HUES6 (cell line): ENCODE measurements around the gene PTPRZ1.
A peak's percentile ranks its signal among the peaks of the same experiment; 100 is the strongest.

Experiments
- H3K27ac ChIP-seq: 2 replicates; pipeline ENCODE4 v1.7.0; 2013; ENCODE audit warnings: low read depth, mild to moderate bottlenecking, low read length, inconsistent platforms
- H3K27me3 ChIP-seq: 2 replicates; pipeline ENCODE4 v1.6.1; 2013; ENCODE audit warnings: low read length; ENCODE audit not compliant: control insufficient read depth, insufficient read depth
- H3K36me3 ChIP-seq: 2 replicates; pipeline ENCODE4 v1.6.1; 2013; ENCODE audit warnings: low read length; ENCODE audit not compliant: control insufficient read depth, insufficient read depth
- H3K4me1 ChIP-seq: 2 replicates; pipeline ENCODE4 v1.6.1; 2013; ENCODE audit warnings: low read length; ENCODE audit not compliant: control insufficient read depth, insufficient read depth
- H3K4me3 ChIP-seq: 2 replicates; pipeline ENCODE4 v1.5.1; 2013; ENCODE audit warnings: low read depth, low read length
- H3K9ac ChIP-seq: one replicate; pipeline ENCODE4 v1.6.1; 2013; ENCODE audit warnings: mild to moderate bottlenecking, low read length
- H3K9me3 ChIP-seq: 2 replicates; pipeline ENCODE4 v1.6.1; 2013; ENCODE audit warnings: low read depth, low read length; ENCODE audit not compliant: control insufficient read depth, insufficient read depth

The PTPRZ1 gene

DNA sequence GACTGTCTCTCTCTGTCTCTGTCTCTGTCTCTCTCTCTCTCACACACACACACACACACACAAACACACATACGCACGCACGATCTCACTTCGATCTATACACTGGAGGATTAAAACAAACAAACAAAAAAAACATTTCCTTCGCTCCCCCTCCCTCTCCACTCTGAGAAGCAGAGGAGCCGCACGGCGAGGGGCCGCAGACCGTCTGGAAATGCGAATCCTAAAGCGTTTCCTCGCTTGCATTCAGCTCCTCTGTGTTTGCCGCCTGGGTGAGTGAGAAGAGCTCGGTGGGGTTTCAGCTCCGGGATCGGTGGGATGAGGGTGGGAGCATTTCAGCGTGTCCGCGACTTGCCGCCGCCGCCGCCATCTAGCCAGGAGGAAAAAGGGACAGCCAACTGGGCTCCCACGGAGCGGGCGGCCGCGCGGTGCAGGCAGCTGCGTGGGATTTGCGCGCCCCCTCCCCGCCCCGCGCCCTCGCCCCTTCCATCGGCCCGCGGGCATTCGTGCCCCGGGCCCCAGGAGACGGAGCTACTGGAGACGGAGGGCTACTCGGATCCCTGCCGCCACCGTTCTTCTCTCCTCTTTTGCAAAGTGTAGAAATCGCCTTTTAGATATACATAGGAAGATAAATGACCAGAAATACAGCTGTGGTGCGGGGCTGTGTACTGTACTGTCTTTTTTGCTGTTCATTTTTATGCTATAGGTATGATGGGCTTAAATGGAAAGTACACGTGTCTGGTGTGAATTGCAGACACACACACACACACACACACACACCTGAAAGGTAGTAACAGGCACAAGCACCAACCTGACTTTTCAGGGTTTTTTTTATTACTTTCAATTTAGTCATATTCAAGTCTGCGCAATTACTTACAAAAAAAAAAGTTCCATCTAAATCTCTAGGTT, 581 bp downstream of the PTPRZ1 start:
- H3K4me1 ChIP-seq = peaks cover 22% of the 10 kb centered on the region
- H3K36me3 ChIP-seq = peaks cover 6% of the 10 kb centered on the region; the same call in 1 of the 2 replicates
- H3K27ac ChIP-seq = peak overlapping the region; percentile 79
- peak overlapping the region; percentile 88 for H3K4me3 ChIP-seq
- no peaks in the 10 kb centered on the region for H3K9me3 ChIP-seq
- peak overlapping the region; percentile 92 for H3K9ac ChIP-seq
- peaks cover 9% of the 10 kb centered on the region; the same call in 1 of the 2 replicates for H3K27me3 ChIP-seq

DNA sequence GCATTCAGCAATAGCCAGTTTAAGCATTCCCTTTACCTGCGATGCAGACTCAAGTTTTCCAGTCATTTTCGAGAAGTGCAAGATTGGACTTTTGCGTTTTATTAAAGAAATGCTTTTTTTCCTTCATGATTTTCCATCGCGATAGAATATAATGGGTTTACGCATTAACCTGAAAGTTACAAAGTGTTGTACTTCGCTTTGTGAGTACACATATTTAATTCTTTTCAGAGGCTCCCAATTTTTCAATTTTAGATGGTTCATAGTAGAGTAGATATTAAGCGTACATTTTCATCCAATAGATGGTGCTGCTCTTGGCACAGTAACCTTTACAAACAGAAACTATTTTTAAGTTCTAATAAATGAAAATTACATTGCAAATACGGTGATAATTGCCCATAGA, 1.3 kb downstream of the PTPRZ1 start:
- H3K27me3 ChIP-seq = peaks cover 9% of the 10 kb centered on the region; the same call in 1 of the 2 replicates
- H3K4me3 ChIP-seq = peak overlapping the region; percentile 88

DNA sequence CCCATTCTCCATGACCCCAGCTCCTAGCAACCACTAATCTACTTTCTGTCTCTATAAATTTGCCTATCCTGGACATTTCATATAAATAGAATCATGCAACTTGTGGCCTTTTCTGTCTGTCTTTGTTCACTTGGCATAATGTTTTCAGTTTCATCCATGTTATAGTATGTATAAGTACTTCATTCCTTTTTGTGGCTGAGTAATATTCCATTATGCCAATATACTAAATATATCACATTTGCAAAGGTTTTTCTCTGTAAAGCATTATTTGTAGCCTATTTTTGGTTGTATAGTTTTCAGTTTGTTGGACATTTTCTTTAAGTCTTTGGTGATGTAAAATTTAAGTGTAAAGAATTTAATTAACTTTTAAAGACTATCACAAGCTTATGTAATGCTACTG, 2.2 kb downstream of the PTPRZ1 start:
- Histone ChIP-seq H3K27me3 (peaks cover 9% of the 10 kb centered on the region; the same call in 1 of the 2 replicates), H3K4me1 (peaks cover 38% of the 10 kb centered on the region), H3K9ac (no peak overlapping the region), H3K4me3 (peak overlapping the region; percentile 88), H3K9me3 (no peaks in the 10 kb centered on the region), H3K36me3 (peaks cover 6% of the 10 kb centered on the region; the same call in 1 of the 2 replicates), H3K27ac (no peak overlapping the region)

More for the DNA sequence above, 1.3 kb downstream of the PTPRZ1 start:
- H3K36me3 ChIP-seq = peaks cover 6% of the 10 kb centered on the region; the same call in 1 of the 2 replicates
- H3K27ac ChIP-seq = peak overlapping the region; percentile 79; the same call in 1 of the 2 replicates
- H3K9ac ChIP-seq = peak overlapping the region; percentile 92
- H3K4me1 ChIP-seq = peaks cover 29% of the 10 kb centered on the region
- H3K9me3 ChIP-seq = no peaks in the 10 kb centered on the region

DNA sequence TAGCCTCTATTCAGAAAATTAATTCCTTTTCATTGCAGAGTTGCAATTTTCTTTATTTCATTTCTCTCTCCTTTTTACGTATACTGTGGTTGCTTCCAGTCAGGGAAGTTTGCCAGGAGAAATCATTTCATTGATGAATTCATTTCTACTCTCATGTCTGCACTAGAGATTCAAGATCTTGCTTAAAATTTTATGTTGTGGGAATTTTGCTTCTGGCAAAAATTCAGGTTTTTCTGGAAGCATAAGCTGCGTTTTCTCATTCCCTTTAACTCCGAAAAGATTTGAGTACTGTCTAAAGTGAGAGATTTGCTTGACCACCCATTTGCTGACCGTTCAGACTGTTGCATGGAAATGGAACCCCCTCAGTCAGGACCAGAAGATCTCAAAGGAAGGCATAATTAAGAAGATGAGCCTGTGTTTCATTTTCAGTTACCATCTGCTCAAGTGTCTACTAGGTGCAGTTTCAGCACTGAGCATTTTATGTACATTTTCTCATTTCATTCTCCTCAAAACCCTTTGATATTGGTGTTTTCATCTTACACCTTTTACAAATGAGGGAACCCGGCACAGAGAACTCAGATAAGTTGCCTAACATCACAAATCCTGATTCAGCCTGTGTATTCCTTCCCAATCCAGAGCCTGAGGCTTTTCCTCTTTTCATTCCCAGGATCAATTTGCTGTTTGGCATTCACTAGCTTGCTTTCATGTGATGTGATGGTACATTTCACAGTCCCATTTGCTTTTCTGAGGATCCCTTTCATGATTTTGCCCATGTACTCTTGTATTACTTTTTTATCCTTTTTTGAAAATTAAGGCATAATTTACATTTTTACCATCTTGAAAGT, 3.9 kb downstream of the PTPRZ1 start:
- Histone ChIP-seq H3K9me3 (no peaks in the 10 kb centered on the region), H3K9ac (no peak overlapping the region), H3K4me3 (peak overlapping the region; percentile 88; the same call in 1 of the 2 replicates), H3K27me3 (peaks cover 4% of the 10 kb centered on the region; the same call in 1 of the 2 replicates), H3K4me1 (peaks cover 51% of the 10 kb centered on the region), H3K36me3 (peaks cover 6% of the 10 kb centered on the region; the same call in 1 of the 2 replicates), H3K27ac (peak overlapping the region; percentile 3; the same call in 1 of the 2 replicates)

DNA sequence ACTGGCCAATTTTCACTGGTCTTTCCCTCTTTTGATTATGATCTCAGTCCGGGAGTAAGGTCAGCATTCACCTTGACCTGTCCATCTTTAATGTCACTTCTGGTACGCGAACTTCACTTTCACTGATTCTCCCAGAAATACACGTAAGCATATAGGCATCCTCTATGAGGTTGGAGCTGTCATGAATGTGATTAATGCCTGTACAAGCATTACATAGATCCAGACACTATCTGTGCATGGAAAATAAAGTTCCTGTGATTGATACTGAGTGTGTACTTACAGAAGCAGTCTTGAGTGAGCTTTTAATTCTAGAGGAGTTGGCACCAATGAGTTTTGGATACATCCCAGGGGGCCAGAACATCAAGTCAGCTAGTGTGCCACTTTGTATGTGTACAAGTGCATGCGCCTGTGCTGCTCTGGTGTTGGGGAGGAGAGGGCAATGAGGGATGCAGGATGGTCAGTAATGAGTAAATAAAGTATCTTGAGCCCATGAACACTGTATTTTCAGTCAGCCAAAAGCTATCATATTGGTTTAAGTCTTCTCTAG, 6.0 kb downstream of the PTPRZ1 start:
- no peak overlapping the region for H3K9ac ChIP-seq
- H3K27me3 ChIP-seq = no peaks in the 10 kb centered on the region; the same call in 1 of the 2 replicates
- H3K27ac ChIP-seq = no peak overlapping the region
- H3K9me3 ChIP-seq = no peaks in the 10 kb centered on the region
- peaks cover 8% of the 10 kb centered on the region; the same call in 1 of the 2 replicates for H3K36me3 ChIP-seq
- no peak overlapping the region for H3K4me3 ChIP-seq
- H3K4me1 ChIP-seq = peaks cover 58% of the 10 kb centered on the region

DNA sequence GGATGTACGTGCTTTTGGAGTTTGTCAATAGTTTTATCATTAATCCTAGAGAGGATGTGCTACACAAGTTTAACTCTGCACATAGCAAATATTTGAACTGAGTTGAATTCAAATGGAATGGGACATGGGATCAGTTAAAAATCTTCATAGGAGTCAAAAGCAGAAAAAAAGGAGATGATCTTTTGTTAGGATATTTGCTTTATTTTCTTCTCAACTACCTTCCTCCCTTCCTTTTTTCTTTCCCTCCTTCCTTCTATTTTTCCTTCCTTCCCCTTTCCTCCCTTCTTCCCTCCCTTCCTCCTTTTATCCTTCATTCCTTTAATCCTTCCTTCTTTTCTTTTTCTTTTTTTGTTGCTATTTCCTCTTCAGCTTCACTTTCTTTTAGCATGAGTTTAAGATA, 6.6 kb downstream of the PTPRZ1 start:
- no peak overlapping the region for H3K9ac ChIP-seq
- peaks cover 8% of the 10 kb centered on the region; the same call in 1 of the 2 replicates for H3K36me3 ChIP-seq
- no peaks in the 10 kb centered on the region for H3K9me3 ChIP-seq
- peaks cover 62% of the 10 kb centered on the region for H3K4me1 ChIP-seq
- no peak overlapping the region for H3K27ac ChIP-seq
- no peak overlapping the region for H3K4me3 ChIP-seq
- no peaks in the 10 kb centered on the region for H3K27me3 ChIP-seq

DNA sequence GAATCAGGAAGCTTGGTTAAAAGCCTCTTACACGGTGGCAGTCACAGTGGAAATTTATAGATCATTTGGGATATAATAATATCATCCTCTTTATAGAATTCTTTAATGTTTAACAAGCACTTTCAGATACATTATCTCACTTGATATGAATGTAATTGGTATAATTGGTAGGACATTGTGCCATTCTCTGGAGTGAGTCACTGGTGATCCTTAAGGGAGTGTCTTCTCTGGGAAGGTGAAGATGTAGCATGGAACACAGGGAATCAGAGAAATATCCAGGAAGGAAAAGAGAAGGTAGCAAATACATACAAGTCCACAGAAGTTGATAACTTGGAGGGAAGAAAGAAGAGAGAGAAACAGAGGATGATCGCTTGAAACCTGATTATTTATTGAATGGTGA, 9.8 kb downstream of the PTPRZ1 start:
- Histone ChIP-seq H3K27me3 (no peaks in the 10 kb centered on the region), H3K36me3 (peaks cover 18% of the 10 kb centered on the region), H3K9me3 (no peaks in the 10 kb centered on the region), H3K4me3 (no peak overlapping the region), H3K4me1 (peaks cover 63% of the 10 kb centered on the region), H3K9ac (no peak overlapping the region), H3K27ac (no peak overlapping the region)

DNA sequence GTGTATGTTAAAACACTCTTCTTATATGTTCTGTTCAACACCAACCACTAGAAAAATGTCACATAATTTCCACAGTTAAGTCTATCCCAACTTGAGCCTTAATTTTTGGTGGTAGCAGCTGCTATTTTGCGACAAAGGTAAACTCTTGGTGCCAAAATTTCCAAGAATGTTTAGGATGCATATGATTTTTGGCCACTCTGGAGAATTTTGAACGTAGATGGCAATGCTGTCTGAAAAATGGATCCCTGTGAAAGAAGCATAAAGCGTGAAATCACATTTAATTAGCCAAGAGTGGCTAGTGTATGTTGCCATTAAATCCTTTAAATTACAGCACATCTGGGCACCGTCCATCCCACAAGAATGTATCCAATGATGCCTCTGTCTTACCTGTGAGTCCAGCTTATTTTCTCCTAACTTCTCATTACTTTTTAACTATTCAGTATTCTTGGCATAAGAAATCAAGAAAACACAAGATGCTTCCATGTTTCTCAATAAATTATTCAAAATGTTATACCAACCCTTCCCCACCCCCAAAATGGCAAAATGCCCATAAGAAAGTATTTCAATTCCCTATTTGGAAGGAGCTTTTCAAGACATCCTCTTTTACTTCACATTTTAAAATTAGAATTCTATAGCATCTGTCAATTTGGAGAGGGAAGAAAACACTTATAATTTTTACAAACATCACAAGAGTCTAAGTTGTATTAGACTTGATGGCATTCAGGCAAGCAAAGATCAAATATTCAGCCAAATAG, 12.4 kb downstream of the PTPRZ1 start:
- H3K27me3 ChIP-seq = no peaks in the 10 kb centered on the region

DNA sequence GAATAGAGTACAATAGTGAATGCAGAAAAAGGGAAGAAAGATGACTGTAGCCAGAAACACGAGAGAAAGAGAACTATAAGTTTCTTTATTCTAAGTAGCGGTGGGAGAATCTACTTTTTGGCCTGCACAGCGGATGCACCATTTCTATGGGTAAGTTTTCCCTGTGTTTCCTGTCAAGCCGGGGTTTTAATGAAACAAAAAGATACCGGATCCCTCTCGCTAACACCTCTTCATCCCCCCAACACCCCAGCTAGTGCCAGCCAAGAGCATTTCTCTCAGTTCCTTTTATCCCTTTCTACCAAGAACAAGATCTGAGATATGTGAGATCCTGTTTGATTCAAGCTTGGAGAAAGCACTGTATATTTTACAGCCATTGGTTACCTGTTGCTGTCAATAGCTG, 14.7 kb downstream of the PTPRZ1 start:
- Histone ChIP-seq H3K9ac (no peak overlapping the region), H3K27ac (no peak overlapping the region), H3K27me3 (no peaks in the 10 kb centered on the region), H3K4me3 (no peak overlapping the region), H3K9me3 (no peaks in the 10 kb centered on the region), H3K36me3 (peaks cover 25% of the 10 kb centered on the region), H3K4me1 (peaks cover 36% of the 10 kb centered on the region; the same call in 1 of the 2 replicates)

More for the DNA sequence above, 12.4 kb downstream of the PTPRZ1 start:
- no peaks in the 10 kb centered on the region for H3K9me3 ChIP-seq
- peaks cover 25% of the 10 kb centered on the region for H3K36me3 ChIP-seq
- H3K4me3 ChIP-seq = no peak overlapping the region
- H3K27ac ChIP-seq = no peak overlapping the region; the same call in 1 of the 2 replicates
- H3K9ac ChIP-seq = no peak overlapping the region
- peaks cover 42% of the 10 kb centered on the region for H3K4me1 ChIP-seq

DNA sequence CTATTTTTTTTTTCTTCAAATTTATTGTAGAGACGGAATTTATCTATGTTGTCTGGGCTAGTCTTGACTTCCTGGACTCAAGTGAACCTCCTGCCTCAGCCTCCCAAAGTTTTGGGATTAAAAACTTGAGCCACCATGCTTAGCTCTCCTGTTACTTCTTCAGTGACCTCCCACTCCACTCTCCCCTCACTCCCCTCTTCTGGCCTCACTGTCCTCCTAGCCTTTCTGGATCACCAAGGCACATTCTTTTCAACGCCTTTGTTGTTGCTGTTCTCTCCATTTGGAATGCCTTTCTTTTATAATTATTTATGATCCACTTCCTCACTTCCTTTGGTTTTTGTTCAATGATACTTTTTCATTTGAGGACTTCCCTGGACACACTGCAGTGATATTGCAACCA, 17.9 kb downstream of the PTPRZ1 start:
- Histone ChIP-seq H3K27ac (no peak overlapping the region), H3K4me3 (no peak overlapping the region), H3K27me3 (no peaks in the 10 kb centered on the region), H3K36me3 (peaks cover 20% of the 10 kb centered on the region), H3K9ac (no peak overlapping the region), H3K4me1 (peaks cover 19% of the 10 kb centered on the region; the same call in 1 of the 2 replicates), H3K9me3 (no peaks in the 10 kb centered on the region)
